ENCODE data around the gene ACOT11.

The ACOT11 gene

GRCh38 chr1:54566438-54567141 is 18.6 kb downstream of the ACOT11 start:
- DNase-seq: no peak

DNA sequence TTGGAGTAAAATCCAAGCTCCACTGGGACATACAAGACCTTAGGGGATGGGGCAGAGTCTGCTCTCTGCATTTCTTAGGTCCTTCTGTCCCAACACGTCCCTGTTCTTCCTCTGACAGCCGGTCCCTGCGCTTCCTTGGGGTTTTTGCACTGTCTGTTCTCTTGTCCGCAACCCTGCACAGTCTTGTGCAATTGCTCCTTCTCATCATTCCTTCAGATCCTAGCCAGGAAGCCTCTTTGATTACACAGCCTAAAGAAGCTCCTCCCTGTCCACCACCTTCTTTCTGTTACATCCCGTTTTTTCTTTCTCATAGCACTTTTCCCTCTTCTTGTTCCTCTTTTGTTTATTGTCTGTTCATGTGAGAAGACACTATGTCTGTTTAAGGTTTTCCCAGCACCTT is 19.9 kb downstream of the ACOT11 start:
- DNase-seq: no peak

GRCh38 chr1:54569339-54569738 is 21.3 kb downstream of the ACOT11 start:
- DNase-seq: no peak

- DNase-seq: no peak
Measured at GRCh38 chr1:54570161-54570560, 22.1 kb downstream of the ACOT11 start.

- no peak for DNase-seq
Measured at GRCh38 chr1:54571326-54571725, 23.3 kb downstream of the ACOT11 start.

- no peak for DNase-seq
Measured at GRCh38 chr1:54571803-54572541, 23.9 kb downstream of the ACOT11 start.

- no peak for DNase-seq
Measured at GRCh38 chr1:54572542-54572850, 24.5 kb downstream of the ACOT11 start.

DNA sequence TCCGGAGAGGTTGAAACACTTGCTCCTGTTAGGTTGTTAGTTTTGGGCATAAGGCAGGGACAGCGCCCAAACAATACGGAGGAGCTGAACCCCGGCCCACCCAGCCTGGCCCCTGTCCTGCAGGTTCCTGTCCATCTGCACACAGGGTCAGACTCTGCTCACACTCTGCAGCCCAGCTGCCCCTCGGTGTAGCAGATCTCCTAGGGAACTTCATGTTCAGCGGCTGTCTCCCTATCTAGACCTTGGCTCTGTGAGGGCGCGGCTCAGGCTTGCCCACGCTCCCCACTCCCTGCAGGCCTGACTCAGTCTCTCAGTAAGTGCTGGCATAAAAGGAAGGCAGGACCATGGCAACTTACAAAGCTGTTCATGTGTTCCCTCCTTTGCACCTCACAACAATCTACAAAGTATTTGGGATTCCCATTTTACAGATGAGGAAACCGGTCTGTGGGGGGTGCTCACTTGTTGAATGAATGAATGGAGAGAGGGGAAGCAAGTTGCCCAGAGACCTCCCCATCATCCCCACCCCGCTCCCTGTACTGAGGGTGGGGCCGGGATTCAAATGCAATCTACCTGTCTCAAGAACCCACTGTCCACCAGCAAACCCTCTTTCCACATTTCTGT is 26.2 kb downstream of the ACOT11 start:
- DNase-seq: no peak

- no peak for DNase-seq
Measured at GRCh38 chr1:54575161-54575560, 27.1 kb downstream of the ACOT11 start.

DNA sequence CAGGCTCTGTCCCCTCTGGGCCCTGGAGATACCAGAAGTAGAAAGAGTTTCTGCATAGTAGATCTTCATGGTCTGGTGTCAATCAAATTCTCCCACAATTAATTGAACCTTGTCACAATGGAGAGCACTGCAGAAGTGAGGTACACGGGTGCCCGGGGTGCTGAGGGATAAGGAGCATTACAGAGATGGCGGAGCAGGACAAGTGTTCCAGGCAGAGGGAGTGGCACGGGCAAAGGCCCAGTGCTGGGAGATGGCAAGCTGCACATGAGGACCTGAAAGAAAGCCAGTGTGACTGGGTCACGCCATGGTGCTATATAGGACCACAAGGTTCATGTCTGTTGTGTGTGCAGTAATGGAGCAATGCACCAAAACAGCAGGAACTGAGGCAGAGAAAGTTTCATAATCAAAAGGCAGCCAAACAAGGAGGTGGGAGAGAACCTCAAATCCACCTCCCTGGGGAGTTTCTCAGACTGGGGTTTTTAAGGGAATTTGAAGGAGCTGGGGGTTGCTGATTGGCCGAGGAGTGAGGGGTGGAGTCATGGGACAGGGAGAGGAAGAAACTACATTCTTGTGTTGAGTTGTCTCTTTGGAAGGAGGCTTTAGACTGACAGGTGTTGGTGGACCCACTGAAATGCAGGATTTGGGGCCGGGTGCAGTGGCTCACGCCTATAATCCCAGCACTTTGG is 27.7 kb downstream of the ACOT11 start:
- DNase-seq: no peak

DNA sequence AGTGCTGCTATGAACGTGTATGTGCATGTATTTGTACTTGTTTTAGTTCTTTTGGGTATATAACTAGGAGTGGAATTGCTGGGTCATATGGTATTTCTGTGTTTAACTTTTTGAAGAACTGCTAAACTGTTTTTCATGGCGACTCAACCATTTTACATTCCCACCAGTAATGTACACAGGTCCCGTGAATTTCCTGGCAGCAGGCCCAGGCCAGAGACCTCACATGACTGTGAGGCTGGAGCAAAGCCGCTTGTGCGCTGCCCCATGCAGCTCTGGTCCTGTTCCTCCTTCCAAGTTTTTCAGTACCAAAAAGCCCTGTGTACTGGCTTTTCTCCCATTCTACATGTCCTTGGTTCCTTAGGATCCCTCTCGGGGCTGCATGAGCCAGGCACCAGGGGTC is 29.6 kb downstream of the ACOT11 start:
- no peak for DNase-seq

GRCh38 chr1:54579337-54579781 is 31.3 kb downstream of the ACOT11 start:
- DNase-seq: no peak

- DNase-seq: no peak
Measured at GRCh38 chr1:54580856-54581550, 33.0 kb downstream of the ACOT11 start.

- DNase-seq: peak; percentile 14
Measured at GRCh38 chr1:54581621-54582035, 33.6 kb downstream of the ACOT11 start.

- no peak for DNase-seq
Measured at GRCh38 chr1:54582566-54583306, 34.7 kb downstream of the ACOT11 start.

GRCh38 chr1:54583307-54583686 is 35.3 kb downstream of the ACOT11 start:
- DNase-seq: no peak

DNA sequence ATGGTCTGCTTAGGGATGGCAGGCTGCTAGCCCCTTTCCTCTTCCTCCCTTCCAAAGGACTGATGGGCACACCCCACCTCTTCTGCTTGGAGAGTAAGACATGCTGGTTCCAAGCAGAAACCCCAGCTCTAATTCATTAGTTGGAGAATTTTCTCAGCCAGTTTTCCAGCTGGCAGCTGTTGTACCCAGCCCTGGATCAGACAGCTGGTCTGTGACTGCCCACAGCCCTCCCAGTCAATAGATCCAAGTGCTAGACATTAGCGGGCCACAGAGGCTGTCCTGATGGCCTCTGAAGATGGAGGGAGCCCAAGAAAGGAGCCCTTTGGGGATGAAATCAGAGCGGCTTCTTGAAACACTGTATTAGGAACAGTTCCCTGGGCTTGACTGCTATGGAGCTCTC is 35.8 kb downstream of the ACOT11 start:
- DNase-seq: no peak

GRCh38 chr1:54584575-54584974 is 36.5 kb downstream of the ACOT11 start:
- no peak for DNase-seq

DNA sequence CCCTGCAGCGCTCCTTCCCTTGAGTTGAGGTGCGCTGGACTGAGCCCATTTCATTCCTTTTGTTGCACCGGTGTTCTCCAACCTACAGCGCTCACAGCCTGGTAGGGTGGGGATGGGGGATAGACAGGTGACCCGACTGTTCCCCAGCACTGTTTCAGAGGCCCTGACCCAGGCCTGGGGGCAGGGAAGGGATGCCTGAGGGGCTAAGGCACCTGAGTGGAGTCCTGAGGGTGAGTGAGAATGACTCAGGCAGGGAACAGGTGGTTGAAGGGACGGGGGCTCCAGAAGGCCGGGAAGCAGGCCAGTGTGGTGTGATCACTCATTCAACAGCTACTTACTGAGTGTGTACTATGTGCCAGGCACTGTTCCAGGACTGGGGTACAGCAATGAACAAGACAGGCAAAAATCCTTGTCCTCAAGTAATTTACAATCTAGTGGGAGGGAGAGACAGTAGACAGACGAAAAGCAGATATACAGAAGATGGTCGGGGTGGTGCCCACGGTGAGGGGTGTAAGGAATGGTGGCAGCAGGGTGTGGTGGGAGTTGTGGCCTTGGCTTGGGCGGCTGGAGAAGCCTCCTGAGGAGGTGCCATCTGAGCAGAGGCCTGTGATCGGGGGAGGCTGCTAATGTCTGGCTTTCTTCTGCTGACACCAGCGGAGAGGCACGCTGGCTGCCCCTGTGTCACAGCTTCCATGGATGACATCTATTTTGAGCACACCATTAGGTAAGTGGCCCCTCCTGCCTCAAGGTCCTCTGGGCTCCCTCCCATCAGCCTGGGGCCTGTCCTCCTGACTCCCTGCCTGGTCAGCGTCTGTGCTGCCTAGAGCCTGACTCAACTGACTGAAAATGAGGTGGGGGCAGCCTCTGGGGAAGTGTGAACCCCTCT is 37.4 kb downstream of the ACOT11 start:
- DNase-seq: no peak

GRCh38 chr1:54588377-54588776 is 40.3 kb downstream of the ACOT11 start:
- DNase-seq: no peak

GRCh38 chr1:54591127-54591756 is 43.2 kb downstream of the ACOT11 start:
- no peak for DNase-seq
